NCI-H1417 treated with DMSO at 0.1 percent for 48 hours (cell line): ENCODE results near the gene HDHD2.
"Not testable (repeated sequence)": the region's sequence is repeated elsewhere in the genome, so short reads cannot be mapped to it uniquely, and the experiment has no call there.

ENCODE experiments used
- DNase-seq: peaks from one replicate; lab custom pipeline; 2025; lab: John Stamatoyannopoulos, UW

HDHD2 gene

GRCh38 chr18:47150029-47150823 lies at the start of gene HDHD2:
HDHD2 (minus strand) TSS chr18:47150500; CDS start chr18:47136439, 14,061 bp downstream.
- peak; percentile 64 for DNase-seq

- DNase-seq, result not testable (repeated sequence)
Measured at GRCh38 chr18:47195961-47196360, 45.7 kb upstream of the HDHD2 start.

DNA sequence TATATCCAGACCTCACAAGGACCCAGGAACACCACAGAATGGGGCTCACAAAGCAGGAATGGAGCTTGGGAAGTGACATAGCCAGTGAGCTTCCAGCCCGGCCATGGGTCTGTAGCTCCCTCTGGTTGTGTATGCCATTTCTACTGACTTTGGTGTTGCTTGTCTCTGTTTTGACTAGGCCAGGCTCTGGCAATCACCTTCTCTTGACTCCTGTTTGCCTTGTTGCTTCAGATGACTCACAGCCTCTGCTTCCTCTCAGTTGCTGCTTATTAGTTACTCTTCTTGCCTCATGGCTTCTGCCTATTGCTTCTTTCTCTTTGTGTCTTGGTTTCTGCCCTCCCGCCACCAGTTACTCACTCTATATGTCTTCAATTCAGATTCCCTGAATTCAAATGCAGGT lies 41.7 kb upstream of the HDHD2 start:
- no peak for DNase-seq

DNA sequence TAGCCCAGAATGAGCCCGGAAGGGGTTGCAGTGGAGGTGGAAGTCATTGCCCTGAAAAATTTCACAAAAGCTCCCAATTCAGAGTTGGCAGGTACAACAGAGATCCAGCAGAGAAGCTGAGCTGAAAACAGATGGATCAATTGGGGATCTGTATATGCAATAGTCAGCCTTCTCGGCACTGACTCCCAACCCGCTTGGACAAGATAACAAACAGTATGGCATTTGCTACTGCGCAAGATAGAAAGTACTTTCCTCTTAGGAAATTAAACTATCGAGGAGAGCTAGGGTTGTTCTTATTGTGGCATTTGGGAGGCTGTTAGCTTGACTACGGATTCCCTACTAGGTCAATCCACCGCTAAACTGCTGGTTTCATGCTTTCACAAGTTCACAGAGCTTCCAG lies 37.4 kb upstream of the HDHD2 start:
- DNase-seq, result no peak

- DNase-seq, result no peak
Measured at GRCh38 chr18:47184419-47185050, 34.2 kb upstream of the HDHD2 start.

DNA sequence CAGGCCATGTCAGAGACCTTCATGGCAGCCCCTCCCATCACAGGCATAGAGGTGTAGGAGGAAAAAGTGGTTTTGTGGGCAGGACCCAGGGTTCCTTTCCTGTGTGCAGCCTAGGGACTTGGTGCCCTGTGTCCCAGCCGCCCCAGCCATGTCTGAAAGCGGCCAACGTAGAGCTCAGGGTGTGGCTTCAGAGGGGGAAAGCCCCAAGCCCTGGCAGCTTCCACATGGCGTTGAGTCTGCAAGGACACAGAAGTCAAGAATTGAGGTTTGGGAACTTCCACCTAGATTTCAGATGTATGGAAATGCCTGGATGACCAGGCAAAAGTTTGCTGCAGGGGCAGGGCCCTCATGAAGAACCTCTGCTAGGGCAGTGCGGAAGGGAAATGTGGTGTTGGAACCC lies 31.9 kb upstream of the HDHD2 start:
- not testable (repeated sequence) for DNase-seq

- DNase-seq, result no peak
Measured at GRCh38 chr18:47180765-47181164, 30.5 kb upstream of the HDHD2 start.

DNA sequence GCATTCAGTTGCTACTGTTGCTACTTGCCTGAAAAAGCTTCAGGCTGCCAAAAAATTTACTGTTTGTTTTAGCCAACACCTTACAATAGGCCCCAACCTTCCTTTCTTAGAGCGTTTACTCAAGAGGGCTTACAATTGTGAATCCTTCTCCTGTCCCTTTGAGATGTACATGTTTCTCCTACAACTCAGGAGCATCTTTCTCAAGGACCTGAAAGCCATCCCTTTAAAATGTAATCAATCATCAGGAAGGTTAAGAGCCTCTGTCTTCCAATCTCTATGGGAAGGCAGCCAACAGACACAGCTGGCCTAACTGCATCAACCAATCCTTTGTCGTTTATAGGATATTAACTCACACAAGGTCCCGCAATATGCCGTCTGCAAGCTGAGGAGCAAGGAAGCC lies 29.2 kb upstream of the HDHD2 start:
- DNase-seq, result no peak

GRCh38 chr18:47175898-47176575 lies 25.7 kb upstream of the HDHD2 start, which contains the start of gene IER3IP1:
IER3IP1 (minus strand) TSS chr18:47176364; CDS start chr18:47176277, 87 bp downstream.
- DNase-seq, result peak; percentile 78

- DNase-seq, result no peak
Measured at GRCh38 chr18:47175283-47175897, 25.1 kb upstream of the HDHD2 start.

GRCh38 chr18:47174545-47175116 lies 24.3 kb upstream of the HDHD2 start:
- no peak for DNase-seq

DNA sequence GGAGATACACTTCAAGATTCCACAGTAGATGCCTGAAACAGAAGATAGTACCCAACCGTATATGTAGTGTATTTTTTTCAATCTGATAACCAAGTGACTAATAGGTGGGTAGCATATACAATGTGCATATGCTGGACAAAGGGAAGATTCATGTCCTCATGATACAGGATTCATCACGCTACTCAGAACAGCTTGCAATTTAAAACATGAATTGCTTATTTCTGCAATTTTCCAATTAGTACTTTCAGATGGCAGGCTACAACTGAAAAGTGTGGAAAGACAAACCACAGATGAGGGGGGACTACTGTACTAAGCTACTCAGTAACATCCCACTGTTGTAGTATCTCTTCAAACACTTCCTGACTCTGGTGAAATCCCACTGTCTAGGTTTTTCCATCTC lies 22.2 kb upstream of the HDHD2 start:
- no peak for DNase-seq

DNA sequence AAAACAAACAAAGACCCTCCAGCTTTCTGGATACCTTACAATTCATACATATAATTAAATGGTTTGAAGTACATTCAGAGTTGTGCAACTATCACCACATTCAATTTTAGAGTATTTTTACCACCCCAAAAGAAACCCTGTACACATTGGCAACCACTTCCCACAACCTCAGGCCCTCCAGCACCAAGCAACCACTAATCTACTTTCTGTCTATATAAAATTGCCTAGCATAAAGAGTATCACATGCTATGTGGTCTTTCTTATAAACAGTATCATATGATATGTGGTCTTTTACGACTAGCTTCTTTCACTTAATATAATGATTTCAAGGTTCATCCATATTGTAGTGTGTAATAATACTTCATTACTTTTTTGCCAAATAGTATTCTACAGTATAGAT lies 18.6 kb upstream of the HDHD2 start:
- DNase-seq, result no peak

- DNase-seq, result no peak
Measured at GRCh38 chr18:47168509-47168908, 18.2 kb upstream of the HDHD2 start.

- DNase-seq, result no peak
Measured at GRCh38 chr18:47166294-47166693, 16.0 kb upstream of the HDHD2 start.

DNA sequence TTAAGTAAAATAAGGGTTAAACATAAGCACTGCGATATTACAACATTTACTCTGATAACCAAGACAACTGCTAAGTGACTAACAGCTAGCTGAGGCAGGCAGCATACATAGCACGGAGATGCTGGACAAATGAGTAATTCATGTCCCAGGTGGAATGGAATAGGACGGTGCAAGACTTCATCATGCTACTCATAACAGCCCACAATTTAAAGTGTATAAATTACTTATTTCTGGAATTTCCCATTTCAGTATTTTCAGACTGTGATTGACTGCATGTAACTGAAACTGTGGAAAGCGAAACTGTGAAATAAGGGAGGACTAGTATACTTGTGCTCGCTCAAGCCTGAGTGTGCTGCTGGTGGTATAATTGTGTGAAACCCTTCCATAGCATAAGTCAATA lies 12.9 kb upstream of the HDHD2 start:
- no peak for DNase-seq

DNA sequence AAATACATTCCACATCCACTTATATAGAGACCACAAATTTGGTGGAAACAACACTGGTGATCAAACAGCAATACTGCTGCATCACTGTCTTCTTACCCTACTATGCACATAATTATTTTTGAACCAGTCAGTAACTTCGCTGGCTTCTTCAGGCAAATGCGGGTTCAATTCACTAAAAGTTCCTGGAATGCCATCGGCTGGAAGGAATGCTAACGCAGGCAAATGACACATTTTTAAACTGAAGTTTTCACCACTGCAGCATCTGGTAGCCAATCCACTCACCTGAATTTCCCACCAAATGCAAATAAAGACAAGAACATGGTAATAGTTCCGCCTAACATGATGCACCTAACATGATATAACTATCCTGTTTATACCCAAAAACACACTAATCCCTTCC lies 10.0 kb upstream of the HDHD2 start:
- no peak for DNase-seq

DNA sequence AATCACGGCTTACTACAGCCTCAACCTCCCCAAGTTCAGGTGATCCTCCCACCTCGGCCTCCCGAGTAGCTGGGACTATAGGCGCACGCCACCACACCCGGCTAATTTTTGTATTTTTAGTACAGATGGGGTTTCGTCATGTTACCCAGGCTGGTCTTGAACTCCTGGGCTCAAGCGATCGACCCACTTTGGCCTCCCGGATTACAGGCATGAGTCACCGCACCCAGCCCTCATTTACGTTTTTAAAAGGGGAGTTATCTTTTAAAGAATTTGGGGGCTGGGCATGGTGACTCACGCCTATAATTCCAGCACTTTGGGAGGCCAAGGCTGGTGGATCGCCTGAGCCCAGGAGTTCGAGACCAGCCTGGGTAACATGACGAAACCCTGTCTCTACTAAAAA lies 8.1 kb upstream of the HDHD2 start:
- not testable (repeated sequence) for DNase-seq

GRCh38 chr18:47151439-47151838 lies 1.1 kb upstream of the HDHD2 start:
- no peak for DNase-seq

- DNase-seq, result no peak
Measured at GRCh38 chr18:47150824-47151366, 595 bp upstream of the HDHD2 start.

GRCh38 chr18:47149457-47150028 lies 757 bp downstream of the HDHD2 start:
- DNase-seq, result no peak

- DNase-seq, result no peak
Measured at GRCh38 chr18:47146206-47146605, 4.1 kb downstream of the HDHD2 start.
